Measurements from ENCODE around the gene CELA2B.
"Not testable (repeated sequence)": the region's sequence is repeated elsewhere in the genome, so short reads cannot be mapped to it uniquely, and the experiment has no call there.

CELA2B gene

DNA sequence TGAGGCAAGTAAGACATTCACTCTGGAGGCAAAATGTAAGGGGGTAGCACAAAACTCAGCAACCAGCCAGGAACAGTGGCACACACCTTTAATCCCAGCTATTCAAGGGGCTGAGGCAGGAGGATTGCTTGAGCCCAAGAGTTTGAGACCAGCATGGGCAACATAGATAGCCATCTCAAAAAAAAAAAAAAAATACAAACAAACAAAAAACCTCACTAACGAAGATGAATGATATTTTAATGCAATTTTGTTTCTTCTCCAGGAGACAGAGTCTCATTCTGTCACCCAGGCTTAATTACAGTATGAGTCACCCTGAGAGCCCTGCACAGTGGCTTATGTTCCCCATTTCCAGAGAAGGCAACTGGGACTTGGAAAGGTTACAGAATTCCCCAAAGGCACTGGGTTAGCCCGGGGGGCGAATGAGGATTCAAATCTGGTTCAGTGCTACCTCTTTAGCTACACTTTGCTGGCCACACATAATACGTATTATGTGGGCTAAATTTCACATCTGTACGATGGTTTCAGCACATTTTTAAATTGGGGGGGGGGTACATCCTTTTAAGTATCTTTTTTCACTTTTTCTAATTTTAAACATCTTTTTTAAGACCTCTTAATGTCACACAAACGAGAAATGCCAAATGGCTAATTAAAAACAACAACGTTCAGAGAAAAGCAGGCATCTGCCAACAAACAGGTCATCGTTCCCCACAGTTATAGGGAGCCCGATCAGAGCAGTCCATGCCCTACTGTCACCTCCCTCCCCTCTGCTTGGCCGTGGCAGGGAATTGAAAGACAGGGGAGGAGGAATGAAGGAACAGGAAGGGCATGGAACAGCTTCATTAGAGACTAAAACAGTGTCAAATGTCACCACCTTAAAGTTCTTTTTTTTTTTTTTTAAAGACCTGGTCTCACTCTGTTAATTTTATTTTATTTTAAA lies 15.9 kb upstream of the CELA2B start:
- TF ChIP-seq, protein P1, sequence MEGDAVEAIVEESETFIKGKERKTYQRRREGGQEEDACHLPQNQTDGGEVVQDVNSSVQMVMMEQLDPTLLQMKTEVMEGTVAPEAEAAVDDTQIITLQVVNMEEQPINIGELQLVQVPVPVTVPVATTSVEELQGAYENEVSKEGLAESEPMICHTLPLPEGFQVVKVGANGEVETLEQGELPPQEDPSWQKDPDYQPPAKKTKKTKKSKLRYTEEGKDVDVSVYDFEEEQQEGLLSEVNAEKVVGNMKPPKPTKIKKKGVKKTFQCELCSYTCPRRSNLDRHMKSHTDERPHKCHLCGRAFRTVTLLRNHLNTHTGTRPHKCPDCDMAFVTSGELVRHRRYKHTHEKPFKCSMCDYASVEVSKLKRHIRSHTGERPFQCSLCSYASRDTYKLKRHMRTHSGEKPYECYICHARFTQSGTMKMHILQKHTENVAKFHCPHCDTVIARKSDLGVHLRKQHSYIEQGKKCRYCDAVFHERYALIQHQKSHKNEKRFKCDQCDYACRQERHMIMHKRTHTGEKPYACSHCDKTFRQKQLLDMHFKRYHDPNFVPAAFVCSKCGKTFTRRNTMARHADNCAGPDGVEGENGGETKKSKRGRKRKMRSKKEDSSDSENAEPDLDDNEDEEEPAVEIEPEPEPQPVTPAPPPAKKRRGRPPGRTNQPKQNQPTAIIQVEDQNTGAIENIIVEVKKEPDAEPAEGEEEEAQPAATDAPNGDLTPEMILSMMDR (IDR thresholded peaks at IDR 0.05; ENCODE audit: low read length, missing control alignments): no peak
- DNase-seq (ENCODE audit: low read depth): no peak
- no peak overlapping the region for H3K4me3 ChIP-seq (replicated peaks; ENCODE audit: low read depth, low read length)

DNA sequence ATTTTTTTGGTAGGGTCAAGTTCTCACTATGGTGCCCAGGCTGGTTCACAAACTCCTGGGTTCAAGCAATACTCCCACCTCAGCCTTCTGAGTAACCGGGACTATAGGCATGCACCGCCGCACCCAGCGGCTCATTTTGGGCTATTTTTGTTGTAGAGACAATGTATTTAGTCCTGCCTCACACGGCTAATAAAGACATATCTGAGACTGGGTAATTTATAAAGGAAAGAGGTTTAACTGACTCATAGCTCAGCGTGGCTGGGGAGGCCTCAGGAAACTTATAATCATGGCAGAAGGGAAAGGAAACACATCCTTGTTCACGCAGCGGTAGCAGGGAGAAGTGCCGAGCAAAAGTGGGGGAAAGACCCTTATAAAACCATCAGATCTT lies 15.2 kb upstream of the CELA2B start:
- DNase-seq (ENCODE audit: low read depth): no peak
- TF ChIP-seq, protein P1 (IDR thresholded peaks at IDR 0.05; ENCODE audit: low read length, missing control alignments): no peak
- no peak overlapping the region for H3K4me3 ChIP-seq (replicated peaks; ENCODE audit: low read depth, low read length)

DNA sequence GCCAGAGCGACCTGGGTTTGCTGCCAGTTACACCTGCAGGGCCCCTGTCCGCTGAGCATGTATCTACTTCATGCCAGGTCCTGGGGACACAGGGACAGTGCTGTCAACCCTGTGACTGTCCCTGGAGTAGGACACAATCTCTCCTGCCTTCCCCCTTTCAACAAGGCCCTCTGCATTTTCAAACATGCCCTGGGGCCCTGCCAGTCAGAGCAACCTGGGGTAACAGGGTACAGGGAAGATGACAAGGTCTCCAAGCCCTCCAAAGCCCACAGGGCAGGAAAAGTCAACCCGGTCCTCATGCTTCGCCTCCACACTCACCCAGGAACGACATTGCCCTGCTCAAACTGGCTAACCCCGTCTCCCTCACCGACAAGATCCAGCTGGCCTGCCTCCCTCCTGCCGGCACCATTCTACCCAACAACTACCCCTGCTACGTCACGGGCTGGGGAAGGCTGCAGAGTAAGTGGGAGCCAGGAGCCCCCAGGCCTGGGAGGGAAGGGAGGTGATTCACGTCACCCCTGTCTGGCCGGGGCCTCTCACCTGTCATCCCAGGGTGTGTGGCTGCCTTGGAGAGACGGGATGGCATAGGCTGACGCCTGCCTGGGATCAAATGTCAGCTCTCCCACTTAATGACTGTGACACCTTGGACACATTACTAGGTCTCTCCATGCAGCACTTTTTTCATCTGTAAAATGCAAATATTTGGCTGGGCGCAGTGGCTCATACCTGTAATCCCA lies 12.7 kb upstream of the CELA2B start:
- not testable (repeated sequence) for H3K4me3 ChIP-seq (replicated peaks; ENCODE audit: low read depth, low read length); DNase-seq (ENCODE audit: low read depth)

DNA sequence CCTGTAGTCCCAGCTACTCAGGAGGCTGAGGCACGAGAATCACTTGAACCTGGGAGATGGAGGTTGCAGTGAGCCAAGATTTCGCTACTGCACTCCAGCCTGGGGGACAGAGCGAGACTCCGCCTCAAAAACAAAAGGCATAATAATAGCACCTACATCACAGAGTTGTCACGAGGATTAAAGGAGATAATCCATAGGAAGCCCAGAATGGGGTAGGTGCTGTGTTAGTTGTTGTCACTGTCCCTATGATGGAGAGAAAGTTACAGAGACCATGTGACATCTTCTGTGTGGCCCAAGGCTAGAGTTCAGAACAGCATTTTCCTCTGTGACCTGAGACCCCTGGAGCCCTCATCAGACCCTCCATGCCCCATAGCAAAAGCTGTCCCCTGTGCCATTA lies 12.0 kb upstream of the CELA2B start:
- DNase-seq (ENCODE audit: low read depth); H3K4me3 ChIP-seq (replicated peaks; ENCODE audit: low read depth, low read length): not testable (repeated sequence)

DNA sequence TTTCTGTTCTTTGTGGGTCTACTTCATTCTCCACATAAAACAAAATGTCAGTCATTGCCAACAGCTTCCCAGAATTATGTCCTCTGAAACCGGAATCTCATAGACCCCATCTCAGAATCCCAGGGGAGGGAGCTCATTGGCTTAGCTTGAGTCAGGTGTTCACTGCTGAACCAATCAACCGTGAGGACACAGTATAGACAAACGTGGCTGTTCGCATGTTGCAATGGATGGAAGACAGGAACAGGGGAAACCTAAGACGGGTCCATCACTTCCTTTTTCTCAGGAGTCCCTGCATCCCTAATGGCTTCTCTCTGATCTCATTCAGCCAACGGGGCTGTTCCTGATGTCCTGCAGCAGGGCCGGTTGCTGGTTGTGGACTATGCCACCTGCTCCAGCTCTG lies 10.2 kb upstream of the CELA2B start:
- TF ChIP-seq, protein P1 (IDR thresholded peaks at IDR 0.05; ENCODE audit: low read length, missing control alignments): no peak
- H3K4me3 ChIP-seq (replicated peaks; ENCODE audit: low read depth, low read length): no peak overlapping the region
- no peak for DNase-seq (ENCODE audit: low read depth)

DNA sequence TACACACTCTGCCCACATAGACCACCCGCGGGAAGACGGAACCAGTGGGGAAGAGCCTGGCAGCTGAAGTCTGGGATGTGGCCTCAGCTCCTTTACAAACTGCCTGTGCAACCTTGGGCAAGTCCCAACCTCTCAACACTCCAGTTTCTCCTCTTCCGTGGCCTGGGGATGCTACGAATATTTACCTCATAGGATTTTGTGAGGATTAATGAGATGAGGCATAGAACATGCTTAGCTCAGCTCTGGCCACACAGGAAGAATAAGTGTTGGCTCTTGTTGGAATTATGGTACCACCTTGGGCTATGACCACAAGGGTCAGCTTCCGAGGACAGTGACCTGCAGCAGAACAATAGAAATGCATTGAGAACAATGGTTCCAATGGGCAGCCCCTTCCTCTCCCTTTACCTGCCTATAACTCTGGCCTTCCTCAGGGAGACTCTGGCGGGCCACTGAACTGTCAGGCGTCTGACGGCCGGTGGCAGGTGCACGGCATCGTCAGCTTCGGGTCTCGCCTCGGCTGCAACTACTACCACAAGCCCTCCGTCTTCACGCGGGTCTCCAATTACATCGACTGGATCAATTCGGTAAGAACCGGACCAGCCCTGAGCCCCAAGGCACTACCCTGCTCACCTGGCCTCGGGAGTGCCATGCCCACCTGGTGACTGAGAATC lies 8.8 kb upstream of the CELA2B start:
- not testable (repeated sequence) for DNase-seq (ENCODE audit: low read depth); H3K4me3 ChIP-seq (replicated peaks; ENCODE audit: low read depth, low read length)

DNA sequence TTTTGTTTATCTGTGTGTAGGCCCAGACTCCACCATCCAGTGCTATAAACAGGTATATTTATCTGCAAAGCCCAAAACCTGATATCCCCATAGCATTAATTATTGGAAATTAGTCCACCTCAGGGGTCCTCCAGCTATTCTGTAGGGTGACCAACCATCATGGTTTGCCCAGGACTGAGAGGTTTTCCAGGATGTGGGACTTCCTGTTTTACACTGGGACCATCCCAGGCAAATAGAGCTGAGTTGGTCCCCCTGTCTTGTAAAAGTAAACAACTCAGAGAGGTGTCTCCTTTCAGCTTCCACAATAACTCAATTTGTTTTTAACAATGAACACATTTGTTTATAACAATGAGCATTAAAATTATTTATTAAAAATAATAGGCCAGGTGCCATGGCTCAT lies 7.8 kb upstream of the CELA2B start:
- TF ChIP-seq, protein P1 (IDR thresholded peaks at IDR 0.05; ENCODE audit: low read length, missing control alignments): no peak
- no peak for DNase-seq (ENCODE audit: low read depth)

DNA sequence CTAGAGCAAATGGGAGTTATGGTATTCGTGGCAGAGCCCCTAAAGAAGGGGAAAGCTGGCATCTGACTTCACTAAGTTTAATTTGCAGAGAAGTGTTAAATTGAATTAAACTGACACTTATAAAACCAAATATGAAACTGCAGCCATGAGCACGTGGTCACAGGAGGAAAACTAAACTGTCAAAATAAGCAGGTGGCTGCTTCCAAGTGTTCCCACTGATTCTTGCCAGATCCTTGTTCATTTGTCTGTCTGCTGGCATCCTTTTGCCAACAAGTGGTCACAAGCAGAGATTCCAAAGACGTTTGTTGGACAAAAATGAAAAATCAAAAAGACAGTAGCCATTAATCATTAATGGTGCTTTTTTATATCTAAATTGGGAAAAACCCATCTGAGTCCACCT lies 6.5 kb upstream of the CELA2B start:
- no peak overlapping the region for H3K4me3 ChIP-seq (replicated peaks; ENCODE audit: low read depth, low read length)
- TF ChIP-seq, protein P1 (IDR thresholded peaks at IDR 0.05; ENCODE audit: low read length, missing control alignments): no peak
- no peak for DNase-seq (ENCODE audit: low read depth)

More for the DNA sequence above, 7.8 kb upstream of the CELA2B start:
- no peak overlapping the region for H3K4me3 ChIP-seq (replicated peaks; ENCODE audit: low read depth, low read length)

DNA sequence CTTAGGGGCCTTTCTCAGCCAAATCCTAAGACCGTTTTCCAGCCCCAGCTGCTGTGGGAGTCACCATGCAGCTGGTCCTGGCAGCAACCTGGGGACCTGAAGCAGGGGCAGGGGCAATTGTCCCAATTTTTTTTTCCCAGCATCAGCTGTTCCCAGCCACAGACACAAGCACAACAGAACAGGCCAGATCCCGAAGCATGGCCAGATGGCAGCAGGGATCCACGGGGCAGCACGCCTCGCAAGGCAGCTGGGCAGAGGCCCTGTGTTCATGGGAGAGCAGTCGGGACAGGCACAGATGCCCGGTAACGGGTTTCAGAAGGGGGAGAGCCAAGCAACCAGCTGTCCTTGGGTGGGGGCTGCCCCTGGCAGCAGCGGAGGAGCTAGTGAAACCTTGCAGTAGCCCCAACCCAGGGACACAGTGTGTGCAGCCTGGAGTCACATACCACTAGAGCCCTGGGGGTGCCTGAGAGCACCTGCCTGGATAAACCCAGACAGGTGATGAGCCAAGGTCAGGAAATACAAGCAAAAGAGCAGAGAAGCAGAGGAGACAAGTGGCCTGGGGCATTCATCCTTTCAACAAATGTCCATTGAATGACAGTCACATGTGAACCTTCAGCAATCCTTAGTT lies 6.0 kb upstream of the CELA2B start:
- not testable (repeated sequence) for H3K4me3 ChIP-seq (replicated peaks; ENCODE audit: low read depth, low read length); DNase-seq (ENCODE audit: low read depth)

DNA sequence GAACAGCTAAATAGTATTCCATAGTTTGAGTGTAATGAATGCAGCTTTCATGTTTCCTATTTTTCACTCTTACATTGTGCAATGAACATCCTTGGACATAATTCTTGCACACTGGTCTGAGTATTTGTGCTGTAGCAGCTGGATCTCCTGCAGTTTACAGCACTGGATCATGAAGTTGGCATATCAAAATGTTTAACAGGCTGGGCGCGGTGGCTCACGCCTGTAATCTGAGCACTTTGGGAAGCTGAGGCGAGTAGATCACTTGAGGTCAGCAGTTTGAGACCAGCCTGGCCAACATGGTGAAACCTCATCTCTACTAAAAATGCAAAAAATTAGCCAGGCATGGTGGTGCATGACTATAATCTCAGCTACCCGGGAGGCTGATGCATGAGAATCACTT lies 4.8 kb upstream of the CELA2B start:
- not testable (repeated sequence) for H3K4me3 ChIP-seq (replicated peaks; ENCODE audit: low read depth, low read length); DNase-seq (ENCODE audit: low read depth)

DNA sequence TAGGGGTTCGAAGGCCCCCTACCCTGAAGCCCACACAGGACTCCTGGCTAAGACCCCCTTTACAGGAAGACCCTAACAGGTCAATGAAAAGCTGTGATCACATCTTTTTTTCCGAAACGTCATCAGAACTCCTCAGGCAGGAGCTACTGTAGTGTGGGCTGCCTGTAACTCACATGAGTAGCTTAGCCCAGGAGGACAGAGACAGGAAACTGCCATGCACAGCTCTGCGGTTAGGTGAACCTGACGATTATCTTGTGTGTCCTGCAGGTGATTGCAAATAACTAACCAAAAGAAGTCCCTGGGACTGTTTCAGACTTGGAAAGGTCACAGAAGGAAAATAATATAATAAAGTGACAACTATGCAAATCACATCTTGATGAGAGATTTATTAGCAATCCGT lies 4.2 kb upstream of the CELA2B start:
- not testable (repeated sequence) for H3K4me3 ChIP-seq (replicated peaks; ENCODE audit: low read depth, low read length); DNase-seq (ENCODE audit: low read depth)
